Measurements from ENCODE around the gene DHRSX. TPM values are rescaled to one million over a fixed set of nuclear protein-coding genes. Genes with fewer than 3 reads are reported as not detected.

Gene DHRSX
- total and polyA plus RNA-seq, 11 donors = 14.6 to 36.1 (median 24.1) TPM

- Histone ChIP-seq H3K4me1 (peaks cover 0 to 6% (median 0%) of the 10 kb centered on the region in 12 donors), H3K9me3 (peaks cover 0 to 9% (median 0%) of the 10 kb centered on the region in 12 donors), H3K27ac (no peak overlapping the region), H3K4me3 (no peak overlapping the region), H3K36me3 (peaks cover 0 to 31% (median 8%) of the 10 kb centered on the region in 9 donors), H3K27me3 (no peaks in the 10 kb centered on the region)
- DNase-seq (no peak), ATAC-seq (no peak)
- no peak for TF ChIP-seq POLR2A (IDR thresholded peaks at IDR 0.05)
- TF ChIP-seq CTCF (IDR thresholded peaks at IDR 0.05) = no peak
- intact Hi-C loops (cut with DNase I) = no loop called here
These were observed 74.4 kb downstream of the DHRSX start for GRCh38 chrX:2426289-2426882.

- DNase-seq = no peak
- ATAC-seq = no peak
- 96 to 97% (median 97%) methylated on average over 13 of the region's 13 CpGs for WGBS, 4 donors
- H3K4me1 ChIP-seq = peaks cover 0 to 6% (median 0%) of the 10 kb centered on the region in 12 donors
- intact Hi-C loops (cut with DNase I) = no loop called here
- H3K27ac ChIP-seq = no peak overlapping the region
- peaks cover 0 to 35% (median 15%) of the 10 kb centered on the region in 9 donors for H3K36me3 ChIP-seq
- H3K9me3 ChIP-seq = peaks cover 0 to 9% (median 0%) of the 10 kb centered on the region in 12 donors
- H3K4me3 ChIP-seq = no peak overlapping the region
- no peaks in the 10 kb centered on the region for H3K27me3 ChIP-seq
- TF ChIP-seq POLR2A (IDR thresholded peaks at IDR 0.05) (no peak), CTCF (IDR thresholded peaks at IDR 0.05) (no peak)
These were observed 75.3 kb downstream of the DHRSX start for GRCh38 chrX:2425286-2426071.

GRCh38 chrX:2424317-2424716 is 76.5 kb downstream of the DHRSX start:
- ATAC-seq (no peak), DNase-seq (no peak)
- 86 to 92% (median 89%) methylated on average over 2 of the region's 2 CpGs for WGBS, 4 donors
- peaks cover 0 to 9% (median 0%) of the 10 kb centered on the region in 12 donors for H3K9me3 ChIP-seq
- peaks cover 0 to 35% (median 15%) of the 10 kb centered on the region in 9 donors for H3K36me3 ChIP-seq
- intact Hi-C loops (cut with DNase I) = no loop called here
- no peak overlapping the region for H3K4me3 ChIP-seq
- TF ChIP-seq POLR2A (IDR thresholded peaks at IDR 0.05) (no peak), CTCF (IDR thresholded peaks at IDR 0.05) (no peak)
- H3K27me3 ChIP-seq = no peaks in the 10 kb centered on the region
- peaks cover 0 to 6% (median 0%) of the 10 kb centered on the region in 12 donors for H3K4me1 ChIP-seq
- H3K27ac ChIP-seq = no peak overlapping the region

- H3K27me3 ChIP-seq = no peaks in the 10 kb centered on the region
- WGBS, 4 donors = 65 to 93% (median 67%) methylated on average over 4 of the region's 4 CpGs
- H3K4me3 ChIP-seq = no peak overlapping the region
- H3K9me3 ChIP-seq = peaks cover 0 to 9% (median 0%) of the 10 kb centered on the region in 12 donors
- intact Hi-C loops (cut with DNase I) = no loop called here
- TF ChIP-seq POLR2A (IDR thresholded peaks at IDR 0.05) (no peak), CTCF (IDR thresholded peaks at IDR 0.05) (no peak)
- ATAC-seq (no peak), DNase-seq (no peak)
- H3K27ac ChIP-seq = no peak overlapping the region
- peaks cover 0 to 6% (median 0%) of the 10 kb centered on the region in 12 donors for H3K4me1 ChIP-seq
- peaks cover 0 to 35% (median 15%) of the 10 kb centered on the region in 9 donors for H3K36me3 ChIP-seq
These were observed 76.9 kb downstream of the DHRSX start for GRCh38 chrX:2423899-2424298.

Data from heart left ventricle (tissue), 16 donors.